Kidney (tissue), 14 donors: ENCODE data around the gene FMC1. TPM values are rescaled to one million over a fixed set of nuclear protein-coding genes. Genes with fewer than 3 reads are reported as not detected.

Source experiments
- DNase-seq, 5 donors: peaks; one replicate each; pipeline ENCODE4 v3.0.0-alpha.2; 2013 to 2020
- FAIRE-seq: peaks from 2 replicates; lab custom pipeline; 2012; peaks lifted over from hg19 to GRCh38; lab: Jason Lieb, UNC
- H3K27ac ChIP-seq, 2 donors: one replicate each; pipeline ENCODE4 v1.7.0; 2013; ENCODE audit warnings: low read depth in 2 of 2, low read length in 2 of 2, inconsistent platforms in 1 of 2
- H3K27me3 ChIP-seq: one replicate; pipeline ENCODE4 v1.7.1; 2013; ENCODE audit warnings: low read length, inconsistent platforms; ENCODE audit not compliant: control insufficient read depth, insufficient read depth
- H3K36me3 ChIP-seq, 3 donors: one replicate each; pipeline versions ENCODE4 v1.7.0 to v1.7.1; 2013; ENCODE audit warnings: low read length in 3 of 3, control low read depth in 1 of 3, inconsistent platforms in 1 of 3; ENCODE audit not compliant: insufficient read depth in 3 of 3, control insufficient read depth in 2 of 3
- H3K4me1 ChIP-seq, 3 donors: one replicate each; pipeline versions ENCODE4 v1.7.0 to v1.7.1; 2013; ENCODE audit warnings: low read length in 3 of 3, inconsistent platforms in 1 of 3, low read depth in 1 of 3; ENCODE audit not compliant: control insufficient read depth in 2 of 3, insufficient read depth in 2 of 3
- H3K4me3 ChIP-seq, 3 donors: one replicate each; pipeline versions ENCODE4 v1.7.0 to v1.8.1; 2013; ENCODE audit warnings: low read length in 3 of 3, control low read depth in 1 of 3, inconsistent platforms in 1 of 3
- H3K9ac ChIP-seq, 3 donors: one replicate each; pipeline versions ENCODE4 v1.7.0 to v1.7.1; 2013; ENCODE audit warnings: low read length in 3 of 3, control low read depth in 1 of 3, inconsistent platforms in 1 of 3
- H3K9me3 ChIP-seq, 3 donors: one replicate each; pipeline versions ENCODE4 v1.7.0 to v1.7.1; 2013; ENCODE audit warnings: low read length in 3 of 3, control low read depth in 1 of 3, inconsistent platforms in 1 of 3; ENCODE audit not compliant: control insufficient read depth in 2 of 3, insufficient read depth in 1 of 3
- CTCF ChIP-seq: IDR thresholded peaks from 3 replicates; pipeline ENCODE4 v1.5.1; 2012; ENCODE audit warnings: mild to moderate bottlenecking, moderate library complexity, borderline replicate concordance; ENCODE audit not compliant: insufficient read depth; ENCODE audit errors: extremely low read depth
- intact Hi-C: fragments of 100-400 bp; cut with DNase I; formaldehyde crosslinking; loops from one replicate; pipeline ENCODE4 v1.11.1; 2022
- polyA plus RNA-seq: library from polyadenylated mRNA; stranded (reverse); fragments of 350-450 nt; fragmentation: Illumina TruSeq; extraction: RNeasy Lipid Tissue Mini Kit (QIAGEN cat#74804); gene quantifications from one replicate; pipeline ENCODE4 v1.2.3, GENCODE V29; 2014; ENCODE audit warnings: low read depth, low replicate concordance; ENCODE audit not compliant: insufficient read depth
- total RNA-seq: library from RNA; stranded (reverse); fragmentation: NEBNext Ultra II Directional; extraction: Animal tissue kit (Norgen Biotek cat#: 25700); gene quantifications from one replicate; pipeline ENCODE4 v1.2.1, GENCODE V29; 2021
- donor health status: control.
- donor health status: control.
- donor health status: control.
- donor health status: control.
- donor health status: control.
- donor health status: DM: yes; HTN: yes; CAD: no.
- donor health status: Normal renal cell carcinoma (clear cell type).

The FMC1 gene
- total and polyA plus RNA-seq, 2 donors from 2014 or later = 23.0 to 109 TPM

DNA sequence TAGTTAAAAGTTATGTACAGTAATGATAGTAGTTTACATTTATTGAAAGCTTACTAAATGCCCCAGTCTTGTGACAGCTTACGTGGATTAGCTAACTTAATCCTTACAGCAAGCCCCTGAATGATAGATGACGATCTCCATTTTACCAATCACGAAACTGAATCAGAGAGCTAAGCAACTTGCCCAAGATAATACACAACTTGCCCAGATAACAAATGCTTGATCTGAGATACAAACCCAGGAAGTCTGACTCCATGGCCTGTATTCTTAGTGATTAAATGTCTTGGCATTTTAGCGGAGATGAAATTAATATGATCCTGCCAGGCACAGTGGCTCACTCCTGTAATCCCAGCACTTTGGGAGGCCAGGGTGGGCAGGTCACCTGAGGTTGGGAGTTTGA lies 46.9 kb upstream of the FMC1 start:
- peaks cover 0 to 5% (median 5%) of the 10 kb centered on the region in 3 donors for H3K36me3 ChIP-seq

DNA sequence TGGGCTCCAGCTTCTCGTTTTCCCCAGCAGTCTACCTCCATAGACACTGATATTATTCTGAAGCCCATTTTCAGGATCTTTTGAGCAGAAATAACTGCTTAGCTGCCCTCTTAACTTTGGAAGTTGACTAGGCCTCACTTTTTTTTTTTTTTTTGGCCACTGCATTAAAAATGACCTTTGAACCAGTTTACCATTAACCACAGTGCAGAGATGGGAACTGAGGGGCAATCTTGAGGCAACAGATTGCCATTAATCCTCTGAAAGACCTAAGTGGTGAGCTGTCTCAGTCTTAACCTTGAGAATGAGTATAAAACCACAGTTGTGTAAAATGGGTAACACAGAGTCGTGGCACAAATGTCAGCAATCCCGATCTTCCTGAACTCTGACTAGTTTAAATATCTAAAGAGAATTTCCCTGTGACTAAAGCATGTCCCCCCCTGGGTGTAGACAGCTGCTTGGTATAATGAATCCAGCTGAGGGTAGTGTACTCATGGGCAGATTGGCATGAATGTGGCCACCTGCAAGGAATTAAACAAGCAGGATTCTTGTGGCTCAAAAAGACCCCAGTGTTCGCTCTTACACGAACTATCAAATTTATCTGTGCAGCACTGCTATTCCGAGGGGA lies 46.1 kb upstream of the FMC1 start:
- peak in 1 of 5 donors; percentile 28 for DNase-seq
- Histone ChIP-seq H3K36me3 (peaks cover 0 to 5% (median 5%) of the 10 kb centered on the region in 3 donors), H3K4me1 (peaks cover 0 to 13% (median 3%) of the 10 kb centered on the region in 3 donors), H3K4me3 (no peak overlapping the region), H3K27me3 (no peaks in the 10 kb centered on the region), H3K9me3 (no peaks in the 10 kb centered on the region), H3K27ac (no peak overlapping the region), H3K9ac (no peak overlapping the region)
- TF ChIP-seq CTCF = no peak
- intact Hi-C loops = no loop called here
- FAIRE-seq = no peak

More for the DNA sequence above, 46.9 kb upstream of the FMC1 start:
- no peak overlapping the region for H3K4me3 ChIP-seq
- no peaks in the 10 kb centered on the region for H3K9me3 ChIP-seq
- intact Hi-C loops = no loop called here
- no peak overlapping the region for H3K9ac ChIP-seq
- no peak for FAIRE-seq
- no peak overlapping the region for H3K27ac ChIP-seq
- peaks cover 0 to 7% (median 3%) of the 10 kb centered on the region in 3 donors for H3K4me1 ChIP-seq
- DNase-seq = no peak
- no peak for TF ChIP-seq CTCF
- no peaks in the 10 kb centered on the region for H3K27me3 ChIP-seq

GRCh38 chr7:139297795-139298194 lies 43.3 kb upstream of the FMC1 start:
- FAIRE-seq = no peak
- intact Hi-C loops = no loop called here
- H3K36me3 ChIP-seq = peaks cover 0 to 5% (median 5%) of the 10 kb centered on the region in 3 donors

More at GRCh38 chr7:139297795-139298194, 43.3 kb upstream of the FMC1 start:
- H3K4me3 ChIP-seq = no peak overlapping the region
- no peaks in the 10 kb centered on the region for H3K9me3 ChIP-seq
- H3K4me1 ChIP-seq = peaks cover 0 to 17% (median 3%) of the 10 kb centered on the region in 3 donors
- TF ChIP-seq CTCF = no peak
- DNase-seq = peak in 2 of 5 donors; percentile 39 to 51
- H3K9ac ChIP-seq = no peak overlapping the region
- H3K27me3 ChIP-seq = no peaks in the 10 kb centered on the region
- H3K27ac ChIP-seq = no peak overlapping the region
